K562 (cell line): ENCODE results near the gene HYOU1. TPM values are rescaled to one million over a fixed set of nuclear protein-coding genes. Genes with fewer than 3 reads are reported as not detected.
A peak's percentile ranks its signal among the peaks of the same experiment; 100 is the strongest.

Experiments used
- CBFB ChIP-seq: sonication (generic); formaldehyde crosslinking; IDR thresholded peaks from 2 replicates; pipeline ENCODE4 v1.4.0; 2020; ENCODE audit warnings: mild to moderate bottlenecking, missing genetic modification reagents
- KLF6 ChIP-seq: fragments of 250-450 bp; sonication (Bioruptor Pico); IDR thresholded peaks from 2 replicates; pipeline ENCODE4 v1.4.0; 2020; ENCODE audit warnings: mild to moderate bottlenecking, moderate library complexity, borderline replicate concordance
- NKRF ChIP-seq: fragments of 450-650 bp; IDR thresholded peaks from 2 replicates; pipeline ENCODE4 v1.6.1; 2016; ENCODE audit warnings: borderline replicate concordance
- REST ChIP-seq, 2 experiments: fragments of 450-650 bp; formaldehyde crosslinking in 1 of 2; IDR thresholded peaks; 2 replicates each; pipeline versions ENCODE4 v1.4.0 to v1.6.1; 2014 to 2020; ENCODE audit warnings: mild to moderate bottlenecking in 2 of 2, borderline replicate concordance in 1 of 2, low read depth in 1 of 2
- SIX5 ChIP-seq, 2 experiments: IDR thresholded peaks; 2 replicates each; pipeline ENCODE4 v1.6.1; 2011; ENCODE audit warnings: low read length in 2 of 2, borderline replicate concordance in 1 of 2, low read depth in 1 of 2, mild to moderate bottlenecking in 1 of 2, moderate library complexity in 1 of 2; ENCODE audit not compliant: insufficient read depth in 1 of 2
- SRSF9 ChIP-seq: fragments of 200-400 bp; formaldehyde crosslinking; IDR thresholded peaks from 2 replicates; pipeline ENCODE4 v1.6.1; 2017; ENCODE audit warnings: low read depth, low read length, borderline replicate concordance
- TBL1XR1 ChIP-seq, 2 experiments: IDR thresholded peaks; 2 replicates each; pipeline ENCODE4 v1.6.1; 2012; ENCODE audit warnings: improper control_type of control experiment in 2 of 2, low read length in 2 of 2, mild to moderate bottlenecking in 1 of 2
- TBP ChIP-seq: optimal IDR thresholded peaks from 2 replicates; pipeline ENCODE3; 2011; ENCODE audit warnings: low read depth, low read length, improper control_type of control experiment
- ZBTB12 ChIP-seq: fragments of 250-450 bp; sonication (Bioruptor Pico); IDR thresholded peaks from 2 replicates; pipeline ENCODE4 v1.4.0; 2020
- ZFP1 ChIP-seq: fragments of 450-650 bp; formaldehyde crosslinking; IDR thresholded peaks from 2 replicates; pipeline ENCODE4 v1.4.0; 2020; ENCODE audit warnings: mild to moderate bottlenecking, mixed read lengths
- ZNF263 ChIP-seq: sonication (generic); formaldehyde crosslinking; IDR thresholded peaks from 2 replicates; pipeline ENCODE4 v1.8.0; 2022; ENCODE audit warnings: mild to moderate bottlenecking, missing genetic modification reagents, borderline replicate concordance
- polyA plus RNA-seq, 8 experiments: library from polyadenylated mRNA; depleted of rRNA in 4 of 8; stranded (reverse) in 5 of 8; unstranded in 3 of 8; fragments of >200 nt; fragmentation: Nextera tagmentation in 2 of 8; fragmentation: Illumina TruSeq in 1 of 8; extraction: Ambion mirVana in 2 of 8; extraction: Trizol in 1 of 8; gene quantifications; 2 replicates each; pipeline versions ENCODE4 v1.2.1 to v1.2.3, GENCODE V29; 2011 to 2014; ENCODE audit warnings: inconsistent platforms in 1 of 8, missing spikeins in 1 of 8
- total RNA-seq, 7 experiments: library from RNA; depleted of rRNA in 6 of 7; stranded (reverse); fragments of >200 nt in 6 of 7; fragmentation: Illumina TruSeq in 2 of 7; extraction: Trizol in 2 of 7; gene quantifications; 2 replicates each; pipeline versions ENCODE4 v1.2.1 to v1.2.3, GENCODE V29; 2011 to 2021; ENCODE audit warnings: low replicate concordance in 1 of 7
- TF ChIP-seq, protein P1 (sequence below): fragments of 250-450 bp; sonication (Bioruptor Pico); IDR thresholded peaks from 2 replicates; pipeline ENCODE4 v1.8.0; 2021; ENCODE audit warnings: borderline replicate concordance, mild to moderate bottlenecking, moderate library complexity; ENCODE audit not compliant: poor library complexity, severe bottlenecking
- TF ChIP-seq, protein P2 (sequence below): fragments of 250-450 bp; sonication (Bioruptor Pico); IDR thresholded peaks from 2 replicates; pipeline ENCODE4 v1.5.0; 2021

HYOU1 gene
- total and polyA plus RNA-seq, 9 of the 15 experiments (the other 6 are each of a cell fraction or from before 2014, with no cell fraction given): 19.5 to 197 (median 128) TPM

GRCh38 chr11:118997627-118998387 is 59.2 kb downstream of the HYOU1 start, which contains the start of gene CENATAC (continued):
- TF ChIP-seq ZNF263: 0 out of 2 replicates have a peak, but pooled peaks have one; percentile 32
- TF ChIP-seq ZBTB12 (CRISPR knock-in tag): no peak
- no peak for TF ChIP-seq SIX5 (IDR thresholded peaks at IDR 0.05; ENCODE audit: borderline replicate concordance in 1 of 2, insufficient read depth in 1 of 2, low read depth in 1 of 2, low read length in 2 of 2)
- TF ChIP-seq TBP: peak; percentile 73
- TF ChIP-seq, protein P1, sequence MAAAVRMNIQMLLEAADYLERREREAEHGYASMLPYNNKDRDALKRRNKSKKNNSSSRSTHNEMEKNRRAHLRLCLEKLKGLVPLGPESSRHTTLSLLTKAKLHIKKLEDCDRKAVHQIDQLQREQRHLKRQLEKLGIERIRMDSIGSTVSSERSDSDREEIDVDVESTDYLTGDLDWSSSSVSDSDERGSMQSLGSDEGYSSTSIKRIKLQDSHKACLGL (CRISPR knock-in tag): no peak
- TF ChIP-seq SRSF9: no peak
- TF ChIP-seq REST (IDR thresholded peaks at IDR 0.05; ENCODE audit: borderline replicate concordance): no peak
- TF ChIP-seq REST (CRISPR knock-in tag; IDR thresholded peaks at IDR 0.05; ENCODE audit: low read depth): 0 out of 2 replicates have a peak, but pooled peaks have one; percentile 14
- TF ChIP-seq NKRF: peak; percentile 17; the same call in 1 of the 2 replicates
- no peak; a peak in 1 of 4 replicates for TF ChIP-seq TBL1XR1 (IDR thresholded peaks at IDR 0.05; ENCODE audit: low read length in 2 of 2)
- TF ChIP-seq, protein P2, sequence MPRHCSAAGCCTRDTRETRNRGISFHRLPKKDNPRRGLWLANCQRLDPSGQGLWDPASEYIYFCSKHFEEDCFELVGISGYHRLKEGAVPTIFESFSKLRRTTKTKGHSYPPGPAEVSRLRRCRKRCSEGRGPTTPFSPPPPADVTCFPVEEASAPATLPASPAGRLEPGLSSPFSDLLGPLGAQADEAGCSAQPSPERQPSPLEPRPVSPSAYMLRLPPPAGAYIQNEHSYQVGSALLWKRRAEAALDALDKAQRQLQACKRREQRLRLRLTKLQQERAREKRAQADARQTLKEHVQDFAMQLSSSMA: no peak
- TF ChIP-seq CBFB (CRISPR knock-in tag): peak; percentile 80; the same call in 1 of the 2 replicates
- 0 out of 2 replicates have a peak, but pooled peaks have one; percentile 12 for TF ChIP-seq KLF6 (CRISPR knock-in tag)
- no peak for TF ChIP-seq ZFP1 (CRISPR knock-in tag)
